ENCODE data around the gene TARBP2.

Gene TARBP2

DNA sequence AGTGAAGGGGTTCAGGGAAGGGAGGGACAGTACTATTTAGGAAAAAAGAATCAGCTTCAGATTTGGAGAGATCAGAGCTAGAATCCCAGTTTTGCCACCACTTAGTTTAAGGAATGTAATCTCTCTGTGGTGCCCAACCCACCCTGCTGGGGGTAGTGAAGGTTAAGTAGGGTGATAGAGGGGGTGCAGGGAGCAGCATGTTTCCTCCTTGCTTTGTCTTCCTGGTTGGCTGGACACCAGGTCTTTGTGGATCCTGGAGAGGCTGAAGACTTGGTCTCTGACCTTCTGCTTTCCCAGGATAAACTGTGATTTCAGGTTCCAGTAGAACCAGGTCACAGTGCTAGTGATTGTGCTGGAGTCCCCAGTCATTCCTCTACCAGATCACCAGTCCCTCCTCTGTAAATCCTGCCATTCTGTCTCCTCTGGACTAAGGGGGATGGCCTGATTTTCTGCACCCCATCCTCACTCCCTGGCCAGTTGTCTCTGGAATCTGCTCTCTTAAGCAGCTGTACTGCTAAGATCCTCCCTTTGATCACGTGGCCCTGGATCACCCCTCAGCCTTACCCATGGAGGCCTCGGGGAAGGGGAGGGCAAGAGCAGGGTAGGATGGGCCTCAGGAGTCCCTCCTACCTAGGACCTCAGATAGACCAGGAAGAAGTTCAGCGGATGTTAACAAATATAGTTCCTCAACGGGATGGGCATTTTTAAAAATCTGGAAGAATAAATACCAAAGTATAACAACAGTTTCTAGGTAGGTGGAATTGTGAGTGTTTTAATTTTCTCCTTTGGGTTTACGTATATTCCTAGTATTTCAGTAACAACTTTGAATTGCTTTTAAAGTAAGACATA lies 5.0 kb upstream of the TARBP2 start:
- DNase-seq (ENCODE audit: low read depth in 3 of 3) = no peak

DNA sequence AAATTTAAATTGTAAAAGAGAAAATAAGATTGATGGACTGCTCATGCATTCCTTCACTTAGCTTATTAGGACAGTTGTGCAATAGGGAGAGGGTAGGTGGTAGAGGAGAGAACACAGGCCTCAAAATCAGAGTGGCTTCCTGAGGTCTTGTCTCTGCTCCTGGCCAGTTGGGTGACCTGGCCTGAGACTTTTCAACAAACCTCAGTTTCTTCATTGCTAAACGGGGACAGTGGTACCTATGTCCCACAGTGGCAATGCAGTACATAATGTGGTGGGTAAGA lies 4.4 kb upstream of the TARBP2 start:
- DNase-seq (ENCODE audit: low read depth in 3 of 3) = no peak

- DNase-seq (ENCODE audit: low read depth in 3 of 3) = no peak
Measured at GRCh38 chr12:53497461-53497860, 3.6 kb upstream of the TARBP2 start.

DNA sequence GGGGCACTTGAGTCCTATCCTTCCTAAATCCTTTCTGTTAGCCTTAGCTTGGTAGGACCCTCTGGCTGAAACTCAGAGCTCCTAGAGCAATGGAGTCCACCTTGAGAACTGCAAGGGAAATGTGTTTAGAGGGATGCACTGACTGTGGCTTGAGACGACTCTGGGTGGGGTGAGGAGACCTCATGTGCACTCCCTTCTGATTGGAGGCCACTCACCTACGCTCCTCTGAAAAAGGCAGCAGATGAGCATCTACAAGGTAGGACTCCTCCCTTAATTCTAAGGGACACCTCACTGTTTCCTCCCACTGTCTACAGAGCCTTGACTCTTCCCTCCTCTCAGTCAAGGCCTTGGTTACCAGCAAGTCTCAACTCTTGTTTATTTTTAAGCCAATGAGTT lies 2.9 kb upstream of the TARBP2 start:
- no peak for DNase-seq (ENCODE audit: low read depth in 3 of 3)

DNA sequence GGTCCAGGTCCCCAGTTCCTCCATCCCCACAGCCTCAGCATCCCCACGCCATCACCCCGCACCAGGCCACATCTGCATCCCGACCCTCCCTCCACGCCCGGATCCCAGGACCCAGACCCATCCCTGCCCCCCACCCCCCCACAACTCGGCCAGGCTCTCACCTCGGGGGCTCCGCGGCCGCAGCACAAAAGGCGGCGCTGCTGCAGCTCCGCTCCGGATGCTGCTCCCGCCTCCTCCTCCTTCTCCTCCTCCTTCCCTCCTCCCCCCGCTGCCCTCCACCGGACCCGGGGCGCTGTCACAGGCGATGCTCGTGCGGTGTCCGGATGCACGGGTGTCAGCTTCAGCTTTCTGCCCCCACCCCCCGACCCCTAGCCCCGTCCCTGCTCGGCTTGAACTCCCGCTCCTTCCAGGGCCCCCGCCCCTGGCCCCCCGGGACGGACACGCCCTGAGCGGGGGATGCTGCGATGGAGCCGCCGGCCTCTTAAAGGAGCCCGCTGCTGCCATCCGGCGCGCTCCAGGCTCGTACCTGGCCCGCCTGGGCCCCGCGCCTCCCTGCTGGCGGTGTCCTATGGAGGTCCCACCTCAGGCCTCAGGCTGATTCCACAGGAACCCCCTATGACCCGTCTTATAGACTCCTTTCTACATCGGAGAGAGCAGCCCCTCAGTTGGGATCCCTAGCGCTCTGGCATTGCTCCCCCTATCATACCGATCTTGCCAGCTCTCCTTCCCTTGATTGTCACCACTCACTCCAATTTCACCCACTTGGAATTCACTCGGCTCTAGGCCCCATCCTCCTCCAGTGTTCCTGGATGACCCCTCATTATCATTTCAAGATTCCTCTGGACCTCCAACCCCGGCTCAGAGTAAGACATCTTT lies 1.6 kb upstream of the TARBP2 start, which contains the start of gene MAP3K12:
TSS of gene MAP3K12 (minus strand) at position 193 of the 876 bp plus-strand sequence. CDS start 12,067 bp downstream, outside the sequence.
- DNase-seq (ENCODE audit: low read depth in 3 of 3) = peak; percentile 25 to 65 (median 31)

- DNase-seq (ENCODE audit: low read depth in 3 of 3) = no peak
Measured at GRCh38 chr12:53500142-53500775, 824 bp upstream of the TARBP2 start.

DNA sequence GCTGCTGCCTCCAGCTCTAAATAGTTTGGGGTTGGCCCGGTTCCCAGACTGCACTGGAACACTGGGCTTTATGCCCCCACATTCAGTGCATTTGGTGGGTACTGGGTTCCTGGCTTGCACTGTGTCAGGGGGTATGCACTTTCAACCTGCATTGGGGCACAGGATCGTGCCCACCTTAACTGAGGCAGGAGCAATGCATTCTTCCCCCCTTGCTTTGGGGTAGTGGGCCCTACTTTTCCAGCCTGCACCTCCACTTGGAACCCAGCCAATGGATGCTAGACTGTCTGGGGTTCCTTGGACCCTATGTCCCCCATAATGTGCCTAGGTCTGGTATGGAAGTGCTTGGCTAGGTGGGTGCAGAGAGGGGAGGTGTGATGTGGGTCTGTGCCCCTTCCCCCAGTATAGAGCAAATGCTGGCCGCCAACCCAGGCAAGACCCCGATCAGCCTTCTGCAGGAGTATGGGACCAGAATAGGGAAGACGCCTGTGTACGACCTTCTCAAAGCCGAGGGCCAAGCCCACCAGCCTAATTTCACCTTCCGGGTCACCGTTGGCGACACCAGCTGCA lies 615 bp downstream of the TARBP2 start:
- no peak for DNase-seq (ENCODE audit: low read depth in 3 of 3)

- DNase-seq (ENCODE audit: low read depth in 3 of 3) = no peak
Measured at GRCh38 chr12:53502331-53502730, 1.2 kb downstream of the TARBP2 start.

- DNase-seq (ENCODE audit: low read depth in 3 of 3) = no peak
Measured at GRCh38 chr12:53502983-53503728, 2.1 kb downstream of the TARBP2 start.

DNA sequence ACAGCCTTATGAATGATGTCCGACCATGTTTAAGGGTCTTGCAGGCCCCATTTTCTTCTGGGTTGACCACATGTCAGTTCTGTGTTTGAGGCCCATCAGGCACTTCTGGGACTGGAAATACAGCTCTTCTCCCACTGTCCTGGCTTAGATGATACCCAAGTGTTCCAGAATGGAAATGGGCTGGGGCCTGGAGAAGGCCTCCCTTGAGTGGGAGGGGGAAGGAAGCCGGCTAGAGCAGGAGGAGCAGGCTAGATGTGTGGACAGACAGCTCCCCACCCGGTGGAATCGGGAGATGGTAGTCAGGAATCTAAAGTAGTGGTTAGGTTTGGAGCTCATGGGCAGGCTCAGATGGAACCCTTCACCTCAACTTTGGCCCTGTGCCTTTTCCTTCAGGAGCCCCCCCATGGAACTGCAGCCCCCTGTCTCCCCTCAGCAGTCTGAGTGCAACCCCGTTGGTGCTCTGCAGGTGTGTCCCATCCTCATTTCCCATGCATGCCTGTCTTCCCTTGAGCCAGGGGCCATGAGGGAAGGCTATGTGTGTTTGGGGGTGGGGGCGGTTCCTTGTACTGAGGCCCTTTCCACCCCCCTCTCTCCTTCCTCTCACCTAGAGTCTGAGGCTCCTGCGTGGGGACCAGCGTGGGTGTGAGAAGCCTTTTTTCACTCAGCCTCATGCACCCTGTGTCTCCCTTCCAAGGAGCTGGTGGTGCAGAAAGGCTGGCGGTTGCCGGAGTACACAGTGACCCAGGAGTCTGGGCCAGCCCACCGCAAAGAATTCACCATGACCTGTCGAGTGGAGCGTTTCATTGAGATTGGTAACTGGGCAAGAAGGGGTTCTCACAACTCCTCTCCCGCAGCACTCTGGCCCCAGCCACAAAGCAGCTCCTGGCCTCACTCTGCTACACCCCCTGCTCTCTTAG lies 3.2 kb downstream of the TARBP2 start:
- DNase-seq (ENCODE audit: low read depth in 3 of 3) = no peak

DNA sequence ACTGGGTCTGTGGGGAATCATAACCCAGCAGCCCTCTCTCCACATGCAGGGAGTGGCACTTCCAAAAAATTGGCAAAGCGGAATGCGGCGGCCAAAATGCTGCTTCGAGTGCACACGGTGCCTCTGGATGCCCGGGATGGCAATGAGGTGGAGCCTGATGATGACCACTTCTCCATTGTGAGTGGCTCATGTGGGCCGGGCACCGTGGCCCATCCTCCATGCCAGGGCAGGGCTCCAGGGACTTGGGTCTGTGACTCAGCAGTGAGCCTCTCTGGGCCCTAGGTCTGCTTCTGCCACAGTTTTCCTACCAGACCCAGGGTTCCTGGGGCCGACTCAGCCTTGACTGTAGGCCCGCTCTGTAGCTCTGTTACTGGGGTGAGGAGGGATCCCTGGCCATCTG lies 4.0 kb downstream of the TARBP2 start:
- no peak for DNase-seq (ENCODE audit: low read depth in 3 of 3)

- no peak for DNase-seq (ENCODE audit: low read depth in 3 of 3)
Measured at GRCh38 chr12:53505555-53506449, 4.7 kb downstream of the TARBP2 start.

GRCh38 chr12:53506450-53506785 lies 5.3 kb downstream of the TARBP2 start:
- DNase-seq (ENCODE audit: low read depth in 3 of 3) = no peak

DNA sequence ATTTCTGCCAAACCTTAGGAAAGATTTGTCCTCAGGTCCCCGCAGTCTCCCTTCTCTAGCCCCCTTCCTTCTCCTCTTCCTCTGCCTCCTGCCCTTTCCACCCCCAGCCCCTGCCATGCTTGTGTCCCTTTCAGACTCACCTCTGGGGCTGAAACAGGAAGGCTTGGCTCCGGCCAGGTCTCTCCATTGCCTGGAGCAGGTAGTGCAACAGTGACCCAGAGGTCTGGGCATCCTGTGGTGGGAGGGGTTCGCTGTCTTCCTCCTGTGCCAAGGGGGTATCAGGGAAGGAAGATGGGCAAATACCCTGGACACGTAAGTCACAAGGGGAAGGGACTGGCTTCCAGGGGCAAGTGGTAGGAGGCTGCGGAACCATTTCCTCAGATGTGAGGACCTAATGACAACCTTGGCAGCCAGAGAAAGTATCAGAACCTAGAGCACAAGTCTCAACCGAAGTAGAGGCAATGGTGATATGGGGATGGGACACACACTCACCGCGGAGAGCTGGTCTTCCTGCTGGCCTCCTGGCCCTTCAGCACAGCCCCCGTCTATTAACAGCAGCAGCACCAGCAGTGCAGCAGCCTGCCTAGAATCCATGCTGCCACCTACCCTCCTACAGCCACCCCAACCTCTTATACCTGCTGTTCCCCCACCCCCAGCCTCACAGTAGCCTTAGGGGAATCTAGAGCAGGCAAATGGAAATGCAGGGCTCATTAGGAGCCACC lies 6.0 kb downstream of the TARBP2 start, which contains the start of gene NPFF:
TSS of gene NPFF (minus strand) at position 604 of the 722 bp plus-strand sequence. CDS start at position 594, 10 bp downstream.
- no peak for DNase-seq (ENCODE audit: low read depth in 3 of 3)

DNA sequence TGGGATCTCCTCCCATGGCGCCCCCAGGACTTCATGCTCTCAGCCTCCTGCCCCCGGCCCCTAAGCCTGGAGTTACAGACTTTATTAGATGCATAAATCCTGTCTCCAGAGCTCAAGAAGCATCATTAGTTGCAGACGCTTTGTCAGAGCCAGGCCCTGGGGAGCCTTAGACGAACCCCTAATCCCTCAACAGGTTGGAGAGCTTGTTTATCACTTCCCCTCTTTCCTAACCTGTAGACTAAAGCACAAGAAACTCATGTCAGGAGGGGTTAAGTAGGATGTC lies 6.5 kb downstream of the TARBP2 start:
- DNase-seq (ENCODE audit: low read depth in 3 of 3) = no peak

- DNase-seq (ENCODE audit: low read depth in 3 of 3) = peak; percentile 71 to 84 (median 78)
Measured at GRCh38 chr12:53508534-53509170, 7.6 kb downstream of the TARBP2 start.

GRCh38 chr12:53510181-53510812 lies 9.2 kb downstream of the TARBP2 start:
- no peak for DNase-seq (ENCODE audit: low read depth in 3 of 3)

Measured in stimulated activated CD4-positive, alpha-beta T cell treated with anti-CD3 and anti-CD28 coated beads, TNF-alpha, amount 100 ng/mL, for 24 hours (primary cell).